ENCODE results near the gene USP48. TPM values are rescaled to one million over a fixed set of nuclear protein-coding genes. Genes with fewer than 3 reads are reported as not detected.

Gene USP48
- total RNA-seq, 1 donor from 2014 or later, result 97.3 TPM

DNA sequence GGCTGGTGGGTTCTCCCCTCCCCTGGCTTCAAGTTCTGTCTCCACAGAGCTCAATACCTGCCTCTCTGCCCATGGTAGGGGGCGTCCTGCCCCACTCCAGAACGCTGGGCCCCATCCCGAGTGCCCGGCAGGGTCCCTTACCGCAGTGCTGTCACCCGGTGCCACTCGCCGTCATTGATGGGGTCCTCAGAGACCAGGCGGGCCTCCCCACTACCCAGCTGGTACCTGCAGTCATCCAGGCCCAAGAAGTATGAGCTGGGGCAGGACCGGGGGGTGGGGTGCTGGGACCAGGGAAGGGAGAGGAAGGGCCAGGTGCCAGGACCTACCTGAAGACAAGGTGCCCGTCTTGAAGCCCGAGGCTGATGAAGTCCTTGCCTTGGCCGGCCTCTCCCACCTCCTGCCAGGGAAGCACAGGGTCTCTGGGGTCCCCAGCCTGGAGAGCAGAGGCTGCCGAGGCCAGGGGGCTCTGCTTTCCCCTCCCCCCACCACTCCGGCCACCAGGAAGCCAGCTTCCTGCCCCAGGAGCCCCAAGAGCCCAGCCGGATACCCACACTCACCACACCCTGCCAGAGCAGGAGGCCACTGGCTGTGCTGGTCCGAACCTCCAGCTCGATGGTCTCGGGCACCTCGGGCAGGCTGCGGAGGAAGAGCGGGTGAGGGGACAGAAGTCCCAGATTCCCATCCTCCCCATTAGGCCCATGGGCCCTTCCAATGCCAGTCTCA, 41.2 kb upstream of the USP48 start:
- CTCF ChIA-PET, result no interaction called here
- no peaks in the 10 kb centered on the region for H3K4me1 Mint-ChIP-seq
- TF ChIP-seq, protein P1, sequence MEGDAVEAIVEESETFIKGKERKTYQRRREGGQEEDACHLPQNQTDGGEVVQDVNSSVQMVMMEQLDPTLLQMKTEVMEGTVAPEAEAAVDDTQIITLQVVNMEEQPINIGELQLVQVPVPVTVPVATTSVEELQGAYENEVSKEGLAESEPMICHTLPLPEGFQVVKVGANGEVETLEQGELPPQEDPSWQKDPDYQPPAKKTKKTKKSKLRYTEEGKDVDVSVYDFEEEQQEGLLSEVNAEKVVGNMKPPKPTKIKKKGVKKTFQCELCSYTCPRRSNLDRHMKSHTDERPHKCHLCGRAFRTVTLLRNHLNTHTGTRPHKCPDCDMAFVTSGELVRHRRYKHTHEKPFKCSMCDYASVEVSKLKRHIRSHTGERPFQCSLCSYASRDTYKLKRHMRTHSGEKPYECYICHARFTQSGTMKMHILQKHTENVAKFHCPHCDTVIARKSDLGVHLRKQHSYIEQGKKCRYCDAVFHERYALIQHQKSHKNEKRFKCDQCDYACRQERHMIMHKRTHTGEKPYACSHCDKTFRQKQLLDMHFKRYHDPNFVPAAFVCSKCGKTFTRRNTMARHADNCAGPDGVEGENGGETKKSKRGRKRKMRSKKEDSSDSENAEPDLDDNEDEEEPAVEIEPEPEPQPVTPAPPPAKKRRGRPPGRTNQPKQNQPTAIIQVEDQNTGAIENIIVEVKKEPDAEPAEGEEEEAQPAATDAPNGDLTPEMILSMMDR (IDR thresholded peaks at IDR 0.05), result no peak
- POLR2A ChIA-PET, result interaction anchor here (0.5 to 0.6 kb wide), 2 partner anchors 109 to 1286 kb away, joined by 3 to 4 read pairs; no protein-coding TSS in a partner anchor
- DNase-seq, result no peak
- ATAC-seq (ENCODE audit: low read depth), result no peak
- H3K27ac Mint-ChIP-seq, result no peak overlapping the region
- peaks cover 3% of the 10 kb centered on the region for H3K36me3 Mint-ChIP-seq (ENCODE audit: low read depth)
- no peaks in the 10 kb centered on the region for H3K27me3 Mint-ChIP-seq
- H3K4me3 Mint-ChIP-seq, result no peak overlapping the region
- intact Hi-C loops (cut with micrococcal nuclease), result no loop called here
- H3K9me3 Mint-ChIP-seq, result no peaks in the 10 kb centered on the region

- H3K4me1 Mint-ChIP-seq, result peaks cover 3% of the 10 kb centered on the region
- peaks cover 3% of the 10 kb centered on the region for H3K36me3 Mint-ChIP-seq (ENCODE audit: low read depth)
- TF ChIP-seq, protein P1 (IDR thresholded peaks at IDR 0.05), result no peak
- H3K27me3 Mint-ChIP-seq, result no peaks in the 10 kb centered on the region
- intact Hi-C loops (cut with micrococcal nuclease), result no loop called here
- ATAC-seq (ENCODE audit: low read depth) (no peak), DNase-seq (no peak)
- ChIA-PET POLR2A (interaction anchor here (0.6 kb wide), 1 partner anchor 1285 kb away, joined by 4 read pairs; no protein-coding TSS in a partner anchor), CTCF (no interaction called here)
- H3K9me3 Mint-ChIP-seq, result no peaks in the 10 kb centered on the region
- no peak overlapping the region for H3K27ac Mint-ChIP-seq
- no peak overlapping the region for H3K4me3 Mint-ChIP-seq
These were observed 40.4 kb upstream of the USP48 start for GRCh38 chr1:21823206-21823979.

DNA sequence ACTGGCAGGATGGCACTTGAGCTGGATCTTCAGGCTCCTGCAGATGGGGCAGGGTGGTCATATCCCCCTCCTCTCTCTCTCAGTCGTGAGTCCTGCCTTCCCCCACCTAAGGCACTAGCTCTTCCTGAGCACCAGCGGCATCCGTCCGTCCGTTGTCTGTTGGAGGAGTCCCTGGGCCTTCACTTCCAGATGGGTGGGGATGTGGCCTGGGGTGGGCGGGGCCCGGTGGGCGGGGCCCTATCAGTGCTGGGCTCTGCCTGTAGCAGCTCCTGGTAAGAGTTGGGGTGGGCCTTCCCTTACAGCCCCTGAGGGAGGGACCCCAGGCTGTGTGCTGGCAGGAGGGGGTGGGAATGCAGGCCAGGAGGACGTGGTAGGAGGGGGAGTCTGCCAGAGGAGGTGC, 39.4 kb upstream of the USP48 start:
- Mint-ChIP-seq H3K36me3 (ENCODE audit: low read depth) (peaks cover under 1% of the 10 kb centered on the region), H3K27ac (no peak overlapping the region), H3K9me3 (no peaks in the 10 kb centered on the region), H3K27me3 (no peaks in the 10 kb centered on the region), H3K4me3 (no peak overlapping the region), H3K4me1 (peaks cover 3% of the 10 kb centered on the region)
- ATAC-seq (ENCODE audit: low read depth) (no peak), DNase-seq (no peak)
- CTCF ChIA-PET, result no interaction called here
- TF ChIP-seq, protein P1 (IDR thresholded peaks at IDR 0.05), result no peak
- intact Hi-C loops (cut with micrococcal nuclease), result no loop called here
- POLR2A ChIA-PET, result no interaction called here

GRCh38 chr1:21821385-21822019, 38.6 kb upstream of the USP48 start:
- ChIA-PET CTCF (no interaction called here), POLR2A (interaction anchor here (0.7 kb wide), 1 partner anchor 10 kb away, joined by 5 read pairs; no protein-coding TSS in a partner anchor)
- intact Hi-C loops (cut with micrococcal nuclease), result no loop called here
- Mint-ChIP-seq H3K27ac (no peak overlapping the region), H3K27me3 (no peaks in the 10 kb centered on the region), H3K36me3 (ENCODE audit: low read depth) (no peaks in the 10 kb centered on the region), H3K9me3 (no peaks in the 10 kb centered on the region), H3K4me1 (peaks cover 3% of the 10 kb centered on the region), H3K4me3 (no peak overlapping the region)
- TF ChIP-seq, protein P1 (IDR thresholded peaks at IDR 0.05), result no peak
- DNase-seq, result no peak
- ATAC-seq (ENCODE audit: low read depth), result no peak
